Measurements from ENCODE around the gene IQSEC1.
A peak's percentile ranks its signal among the peaks of the same experiment; 100 is the strongest.

The IQSEC1 gene

GRCh38 chr3:13107661-13108060, 34.4 kb upstream of the IQSEC1 start:
- DNase-seq (ENCODE audit: low read depth in 2 of 3, low spot score in 2 of 3) = no peak

- no peak for DNase-seq (ENCODE audit: low read depth in 2 of 3, low spot score in 2 of 3)
Measured at GRCh38 chr3:13106308-13107001, 33.2 kb upstream of the IQSEC1 start.

DNA sequence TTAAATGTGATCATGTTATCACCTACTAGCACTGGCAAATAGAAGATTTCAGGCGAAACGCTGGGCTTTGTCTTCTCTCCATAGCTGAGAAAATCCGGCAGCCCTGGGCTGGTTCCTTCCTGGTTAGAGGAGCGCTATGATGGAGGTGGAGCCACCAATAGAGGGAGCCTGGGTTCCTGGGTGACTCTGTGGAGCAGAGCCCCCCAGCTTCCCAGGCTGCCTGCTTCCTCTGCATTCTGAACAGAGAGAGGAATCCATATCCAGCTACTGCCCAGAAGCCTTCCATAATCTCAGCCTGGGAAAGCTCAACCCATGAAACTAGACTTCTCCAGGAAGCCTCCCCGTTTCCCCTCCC, 32.6 kb upstream of the IQSEC1 start:
- no peak for DNase-seq (ENCODE audit: low read depth in 2 of 3, low spot score in 2 of 3)

GRCh38 chr3:13105181-13105895, 32.1 kb upstream of the IQSEC1 start:
- DNase-seq (ENCODE audit: low read depth in 2 of 3, low spot score in 2 of 3) = no peak

GRCh38 chr3:13104511-13104910, 31.3 kb upstream of the IQSEC1 start:
- DNase-seq (ENCODE audit: low read depth in 2 of 3, low spot score in 2 of 3) = no peak

GRCh38 chr3:13103416-13104058, 30.3 kb upstream of the IQSEC1 start:
- DNase-seq (ENCODE audit: low read depth in 2 of 3, low spot score in 2 of 3) = no peak

GRCh38 chr3:13102386-13103345, 29.4 kb upstream of the IQSEC1 start:
- no peak for DNase-seq (ENCODE audit: low read depth in 2 of 3, low spot score in 2 of 3)

DNA sequence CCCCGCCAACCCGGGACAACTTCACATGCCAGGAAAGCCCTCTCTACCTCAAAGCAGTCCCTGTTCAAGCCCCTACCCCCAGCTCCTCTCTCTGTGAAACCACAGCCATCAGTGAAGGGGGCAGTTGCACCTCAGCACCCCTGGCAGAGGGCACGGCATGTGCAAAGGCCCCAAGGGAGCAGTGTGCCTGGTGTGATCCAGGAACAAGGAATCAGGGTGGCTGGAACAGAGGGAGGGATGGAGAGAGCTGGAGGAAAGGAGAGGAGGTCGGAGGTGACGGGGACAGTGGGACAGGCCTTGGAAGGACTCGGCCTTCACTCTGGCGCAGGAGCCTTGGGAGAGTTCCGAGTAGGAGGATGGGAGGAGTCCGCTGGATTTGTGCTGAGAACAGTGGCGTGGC, 26.5 kb upstream of the IQSEC1 start:
- no peak for DNase-seq (ENCODE audit: low read depth in 2 of 3, low spot score in 2 of 3)

DNA sequence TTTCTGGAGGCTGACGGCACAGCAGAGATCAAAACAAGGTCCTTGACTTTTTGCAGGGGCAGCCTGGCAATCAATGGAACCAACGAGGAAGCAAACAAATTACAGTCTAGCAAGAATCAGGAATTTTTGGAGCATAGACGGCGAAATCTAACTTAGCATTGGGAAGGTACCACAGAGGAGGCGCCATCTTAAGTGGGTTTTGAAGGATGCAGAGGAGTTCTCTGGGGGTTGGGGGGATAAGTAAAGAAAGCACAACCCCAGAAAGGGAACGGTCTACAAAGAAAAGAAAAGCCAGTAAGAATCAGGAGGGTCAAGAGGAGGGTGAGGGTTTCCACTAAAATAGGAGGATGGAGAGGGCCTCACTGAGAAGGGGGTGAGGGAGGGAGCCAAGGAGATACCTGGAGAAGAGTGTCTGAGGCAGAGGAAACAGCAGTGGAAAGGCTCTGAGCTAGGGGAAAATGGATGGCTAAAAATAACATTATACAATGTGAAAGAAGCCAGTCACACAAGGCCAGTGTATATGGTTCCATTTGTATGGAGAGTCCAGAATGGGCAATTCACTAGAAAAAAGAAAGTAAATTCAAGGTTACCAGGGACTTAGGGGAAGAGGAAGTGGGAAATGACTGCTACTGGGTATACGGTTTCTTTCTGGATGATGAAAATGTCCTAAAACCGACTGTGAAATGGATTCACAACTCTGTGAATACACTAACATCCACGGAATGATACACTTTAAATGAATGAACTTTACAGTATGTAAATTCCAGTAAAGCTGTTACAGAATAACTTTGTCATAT, 25.2 kb upstream of the IQSEC1 start:
- no peak for DNase-seq (ENCODE audit: low read depth in 2 of 3, low spot score in 2 of 3)

DNA sequence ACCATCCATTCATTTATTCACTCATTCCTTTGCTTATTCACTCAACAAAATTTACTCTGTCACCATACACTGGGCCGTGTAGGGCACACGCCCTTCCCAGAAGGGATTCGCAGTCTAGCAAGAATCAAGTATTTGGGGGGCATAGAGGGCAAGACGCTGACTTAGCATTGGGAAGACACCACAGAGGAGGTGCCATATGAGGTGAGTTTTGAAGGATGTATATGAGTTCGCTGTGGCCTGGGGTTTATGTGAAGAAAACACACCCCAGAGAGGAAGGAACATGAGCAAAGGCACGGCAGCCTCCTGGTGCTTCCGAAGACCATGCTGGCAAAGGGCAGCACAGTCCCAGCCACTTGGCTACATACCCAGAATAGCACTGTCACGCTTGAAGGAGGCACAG, 23.1 kb upstream of the IQSEC1 start:
- no peak for DNase-seq (ENCODE audit: low read depth in 2 of 3, low spot score in 2 of 3)

- DNase-seq (ENCODE audit: low read depth in 2 of 3, low spot score in 2 of 3) = no peak
Measured at GRCh38 chr3:13095408-13095937, 22.2 kb upstream of the IQSEC1 start.

GRCh38 chr3:13093687-13094086, 20.5 kb upstream of the IQSEC1 start:
- DNase-seq (ENCODE audit: low read depth in 2 of 3, low spot score in 2 of 3) = no peak

DNA sequence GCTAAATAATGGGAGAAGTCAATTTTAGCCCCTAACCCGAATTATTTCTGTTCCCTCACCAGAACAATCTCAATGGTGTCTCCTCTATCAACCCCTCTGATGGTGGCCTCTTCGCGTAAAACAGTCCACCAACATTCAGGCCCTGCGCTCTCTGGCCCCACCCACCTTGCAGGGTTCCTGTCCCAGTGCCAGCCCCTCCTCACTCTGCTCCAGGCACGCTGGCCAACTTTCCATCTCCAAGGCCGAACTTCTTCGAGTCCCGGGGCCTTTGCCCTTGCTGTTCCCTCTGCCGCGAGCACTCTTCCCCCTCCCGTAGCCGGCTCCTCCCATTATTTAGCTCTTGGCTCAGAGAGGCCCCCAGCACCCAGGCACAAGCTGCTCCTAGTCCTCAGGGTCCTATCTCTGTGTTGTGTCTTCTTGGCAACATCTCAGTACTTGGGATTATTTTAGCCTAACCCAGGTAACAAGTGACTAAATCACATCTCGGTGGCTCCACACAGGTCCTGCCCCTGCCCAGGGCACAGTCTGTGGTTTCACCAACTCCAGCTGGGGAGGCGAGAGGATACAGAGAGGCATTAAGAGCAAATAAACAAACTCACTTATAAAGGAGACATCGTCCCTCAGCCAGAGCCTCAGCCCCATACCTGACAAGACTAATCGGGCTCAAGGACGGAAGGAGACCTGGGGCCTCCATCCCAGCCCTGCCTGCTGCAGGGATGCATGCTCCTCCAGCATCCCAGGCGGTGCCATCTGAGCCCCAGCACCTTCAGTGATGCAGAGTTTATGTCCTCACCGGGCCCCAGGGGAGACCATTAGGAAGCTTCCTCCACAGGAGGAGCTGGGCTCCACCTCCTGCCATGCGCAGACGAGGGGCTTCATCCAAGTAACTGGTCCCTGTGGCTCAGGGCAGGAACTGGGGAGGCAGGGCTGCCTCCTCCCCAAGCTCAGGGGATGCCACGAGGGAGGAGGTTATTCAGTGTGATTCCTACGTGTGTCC, 19.7 kb upstream of the IQSEC1 start:
- DNase-seq (ENCODE audit: low read depth in 2 of 3, low spot score in 2 of 3) = no peak

GRCh38 chr3:13091898-13092611, 18.8 kb upstream of the IQSEC1 start:
- peak; percentile 47 to 79 (median 65) for DNase-seq (ENCODE audit: low read depth in 2 of 3, low spot score in 2 of 3)

DNA sequence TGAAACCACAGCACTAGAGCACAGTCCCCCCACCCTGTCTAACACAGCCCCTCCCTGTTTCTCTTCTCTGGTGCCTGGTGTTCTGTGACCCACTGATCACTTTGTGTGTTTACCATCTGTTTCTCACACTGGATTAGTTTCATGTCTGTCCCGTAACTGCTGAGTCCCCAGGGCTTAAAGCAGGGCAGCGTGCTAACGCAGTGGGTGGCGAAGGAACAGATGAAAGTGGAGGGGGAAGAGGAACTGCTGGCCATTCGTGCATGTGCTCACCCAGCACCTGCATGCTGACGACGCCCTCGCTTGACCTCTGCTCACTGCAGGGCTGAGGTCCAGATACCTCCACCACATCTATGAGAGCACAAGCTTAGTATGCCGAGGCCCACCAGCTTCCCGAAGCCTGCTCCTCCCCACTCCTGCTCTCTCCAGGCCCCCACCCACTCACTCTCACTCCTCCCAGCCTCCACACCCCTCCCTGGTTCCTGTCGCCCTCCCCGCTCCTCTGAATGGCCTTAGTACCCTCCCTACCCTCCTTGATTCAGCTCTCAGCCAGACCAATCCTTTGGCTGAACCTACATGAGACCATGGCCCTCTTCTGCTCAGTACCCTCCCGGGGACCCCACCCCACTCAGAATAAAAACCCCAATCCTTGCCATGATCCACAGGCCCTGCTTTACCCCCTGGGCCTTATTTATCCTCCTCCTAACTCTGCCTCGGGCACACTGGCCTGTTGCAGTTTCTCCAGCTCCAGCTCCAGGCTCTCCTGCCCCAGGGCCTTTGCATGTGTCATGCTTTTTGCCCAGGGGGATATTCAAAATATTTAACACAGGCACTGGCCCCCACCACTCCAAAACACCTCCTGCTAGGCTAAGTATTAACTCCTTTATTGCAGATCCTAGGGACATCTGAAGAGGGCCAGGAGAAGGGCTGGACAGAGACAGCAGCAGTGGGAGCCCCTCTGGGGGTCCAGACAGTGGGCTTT, 15.1 kb upstream of the IQSEC1 start:
- DNase-seq (ENCODE audit: low read depth in 2 of 3, low spot score in 2 of 3) = no peak

GRCh38 chr3:13087320-13087990, 14.2 kb upstream of the IQSEC1 start:
- DNase-seq (ENCODE audit: low read depth in 2 of 3, low spot score in 2 of 3) = no peak

GRCh38 chr3:13086531-13086981, 13.3 kb upstream of the IQSEC1 start:
- no peak for DNase-seq (ENCODE audit: low read depth in 2 of 3, low spot score in 2 of 3)

Data from activated CD8-positive, alpha-beta memory T cell treated with anti-CD3 and anti-CD28 coated beads for 48 hours (primary cell).